ENCODE measurements around the gene PNPLA7. TPM values are rescaled to one million over a fixed set of nuclear protein-coding genes. Genes with fewer than 3 reads are reported as not detected.

PNPLA7 gene
- total and polyA plus RNA-seq, 10 of the 15 experiments (the other 5 are each of a cell fraction or from before 2014, with no cell fraction given), result 0.04 to 0.85 (median 0.19) TPM; not detected in 1

- intact Hi-C loops (cut with micrococcal nuclease; ENCODE audit: unreplicated experiment), result loop anchor here (2.0 kb wide), 3 partner anchors 21 to 157 kb away; partner anchors contain the start of genes EXD3 and NOXA1
- Histone ChIP-seq H3K4me2 (ENCODE audit: control insufficient read depth, insufficient read depth) (no peak overlapping the region), H3K36me3 (ENCODE audit: control insufficient read depth in 2 of 2, insufficient read depth in 2 of 2, low read length in 1 of 2) (no peaks in the 10 kb centered on the region), H2AFZ (ENCODE audit: control insufficient read depth, low read depth, low read length) (no peak overlapping the region), H3K4me3 (no peak overlapping the region), H3K79me2 (ENCODE audit: control insufficient read depth, insufficient read depth, low read length) (no peaks in the 10 kb centered on the region), H3K4me1 (ENCODE audit: control insufficient read depth, insufficient read depth, low read length) (peaks cover 8% of the 10 kb centered on the region), H3K27me3 (replicated peaks in 1 of 2; ENCODE audit: control insufficient read depth in 2 of 2, insufficient read depth in 2 of 2, low read length in 1 of 2) (no peaks in the 10 kb centered on the region), H4K20me1 (ENCODE audit: control insufficient read depth, insufficient read depth) (no peaks in the 10 kb centered on the region), H3K27ac (ENCODE audit: control insufficient read depth, insufficient read depth) (no peak overlapping the region), H3K9ac (ENCODE audit: control insufficient read depth, insufficient read depth, low read length) (no peak overlapping the region), H3K9me3 (replicated peaks; ENCODE audit: control insufficient read depth, insufficient read depth, low read length) (no peaks in the 10 kb centered on the region)
- DNase-seq (ENCODE audit: low read depth, low spot score) (no peak), ATAC-seq (no peak), FAIRE-seq (no peak)
- POLR2A ChIA-PET, result interaction anchor here (1.4 kb wide), 1 partner anchor 22 kb away, joined by 5 read pairs; the partner anchor contains the start of genes EXD3 and NOXA1
- RAD21 ChIA-PET (ENCODE audit: unreplicated experiment), result interaction anchor here (1.3 kb wide), 1 partner anchor 142 kb away, joined by 6 read pairs; the partner anchor contains the start of gene NRARP
- SMC1A ChIA-PET (ENCODE audit: uncharacterized antibody, unreplicated experiment), result interaction anchor here (1.0 to 1.8 kb wide), 3 partner anchors 14 to 158 kb away, joined by 3 to 7 read pairs (median 3); no protein-coding TSS in a partner anchor
- 52% methylated on average over 14 of the region's 14 CpGs for WGBS (ENCODE audit: insufficient coverage, insufficient replicate concordance, low lambda C conversion rate, missing lambda C conversion rate)
- in situ Hi-C loops (cut with MboI), result no loop called here
- BruUV-seq (replicated peaks), result no TSS peak
- CTCF ChIA-PET, result interaction anchor here (0.7 to 3.9 kb wide), 6 partner anchors 16 to 208 kb away, joined by 3 to 25 read pairs (median 6); partner anchors contain the start of genes EXD3 and NOXA1
- no peak for TF ChIP-seq ETV6 (conservative IDR thresholded peaks at IDR 0.05 in 1 of 2, IDR thresholded peaks at IDR 0.05 in 1 of 2; ENCODE audit: borderline replicate concordance in 1 of 2, low read depth in 1 of 2)
- TF ChIP-seq SUZ12 (IDR thresholded peaks at IDR 0.05; ENCODE audit: unreplicated experiment), result no peak
- TF ChIP-seq NKRF (conservative IDR thresholded peaks at IDR 0.05), result no peak
- TF ChIP-seq MYB (IDR thresholded peaks at IDR 0.05; ENCODE audit: borderline replicate concordance, low read depth, low read length), result no peak
- no peak for TF ChIP-seq CBX3 (IDR thresholded peaks at IDR 0.05; ENCODE audit: borderline replicate concordance, low read depth)
- no peak for TF ChIP-seq ASH2L (IDR thresholded peaks at IDR 0.05; ENCODE audit: borderline replicate concordance, low read depth)
- TF ChIP-seq RAD21 (IDR thresholded peaks at IDR 0.05; ENCODE audit: insufficient read depth, low read depth, low read length), result no peak
- no peak for TF ChIP-seq GATAD2B (conservative IDR thresholded peaks at IDR 0.05; ENCODE audit: low read depth)
- no peak for TF ChIP-seq SMAD1 (IDR thresholded peaks at IDR 0.05; ENCODE audit: low read depth, partially characterized antibody)
- TF ChIP-seq HDAC6 (IDR thresholded peaks at IDR 0.05; ENCODE audit: unreplicated experiment), result no peak
- no peak for TF ChIP-seq WRNIP1 (IDR thresholded peaks at IDR 0.05; ENCODE audit: borderline replicate concordance, low read depth, low read length)
- TF ChIP-seq ESRRA (IDR thresholded peaks at IDR 0.05; ENCODE audit: low read length), result no peak
- no peak for TF ChIP-seq CREM (IDR thresholded peaks at IDR 0.05; ENCODE audit: low read depth)
- TF ChIP-seq CHD1 (IDR thresholded peaks at IDR 0.05; ENCODE audit: low read depth, low read length), result no peak
- TF ChIP-seq E4F1 (IDR thresholded peaks at IDR 0.05; ENCODE audit: borderline replicate concordance, partially characterized antibody), result no peak
- no peak for TF ChIP-seq BRCA1 (IDR thresholded peaks at IDR 0.05; ENCODE audit: low read depth, low read length)
- no peak for TF ChIP-seq TAF1 (IDR thresholded peaks at IDR 0.05; ENCODE audit: borderline replicate concordance, low read depth, low read length)
- TF ChIP-seq KDM1A (IDR thresholded peaks at IDR 0.05; ENCODE audit: borderline replicate concordance), result no peak
- no peak for TF ChIP-seq FOS (IDR thresholded peaks at IDR 0.05; ENCODE audit: borderline replicate concordance, extremely low read depth, insufficient read length)
Observed at GRCh38 chr9:137444106-137444790, 106.0 kb downstream of the PNPLA7 start.

All from GM12878 (cell line).